Common myeloid progenitor, CD34-positive (primary cell): ENCODE results near the gene FCRL6.
A peak's percentile ranks its signal among the peaks of the same experiment; 100 is the strongest.

ENCODE experiments used
- CTCF ChIA-PET: fragments of 350-600 bp; sonication (Branson Sonifier 250); formaldehyde crosslinking; loops from one replicate; lab custom pipeline; 2021; ENCODE audit warnings: antibody characterized with exemption; lab: Charles Lee
- POLR2A ChIA-PET: fragments of 350-600 bp; sonication (Branson Sonifier 250); formaldehyde crosslinking; loops from one replicate; lab custom pipeline; 2021; ENCODE audit warnings: antibody characterized with exemption; lab: Charles Lee
- DNase-seq, 3 donors: peaks; one replicate each; pipeline versions ENCODE4 v3.0.0 to v3.0.0-alpha.2; 2013
- H3K27ac ChIP-seq, 2 experiments: 1 replicate in 1 of 2; 2 replicates in 1 of 2; pipeline ENCODE4 v1.7.0; 2013; ENCODE audit warnings: inconsistent platforms in 2 of 2, low read length in 2 of 2, mild to moderate bottlenecking in 2 of 2, low read depth in 1 of 2, moderate library complexity in 1 of 2; ENCODE audit not compliant: severe bottlenecking in 2 of 2, insufficient read depth in 1 of 2, poor library complexity in 1 of 2
- H3K27me3 ChIP-seq, 5 experiments: replicated peaks in 2 of 5; 1 replicate in 3 of 5; 2 replicates in 2 of 5; pipeline versions ENCODE4 v1.6.1 to v1.7.0; 2013; ENCODE audit warnings: low read length in 4 of 5, mild to moderate bottlenecking in 2 of 5, moderate library complexity in 2 of 5, inconsistent platforms in 1 of 5; ENCODE audit not compliant: insufficient read depth in 5 of 5, control insufficient read depth in 4 of 5
- H3K36me3 ChIP-seq, 4 experiments: 1 replicate in 2 of 4; 2 replicates in 2 of 4; pipeline versions ENCODE4 v1.6.1 to v1.7.0; 2013; ENCODE audit warnings: low read length in 3 of 4, control low read depth in 1 of 4, mild to moderate bottlenecking in 1 of 4; ENCODE audit not compliant: control insufficient read depth in 4 of 4, insufficient read depth in 4 of 4
- H3K4me1 ChIP-seq, 4 experiments: 1 replicate in 3 of 4; 2 replicates in 1 of 4; pipeline versions ENCODE4 v1.6.1 to v1.7.1; 2013; ENCODE audit warnings: low read length in 3 of 4, mild to moderate bottlenecking in 3 of 4, control low read depth in 1 of 4, inconsistent platforms in 1 of 4, moderate library complexity in 1 of 4; ENCODE audit not compliant: control insufficient read depth in 4 of 4, insufficient read depth in 4 of 4; ENCODE audit errors: control extremely low read depth in 1 of 4
- H3K4me3 ChIP-seq, 7 experiments: 1 replicate in 4 of 7; 2 replicates in 3 of 7; pipeline versions ENCODE4 v1.5.1 to v1.7.0; 2013; ENCODE audit warnings: mild to moderate bottlenecking in 7 of 7, low read length in 6 of 7, moderate library complexity in 6 of 7, inconsistent platforms in 2 of 7, low read depth in 2 of 7, control low read depth in 1 of 7; ENCODE audit not compliant: insufficient read depth in 4 of 7, control insufficient read depth in 1 of 7; ENCODE audit errors: extremely low read depth in 1 of 7
- H3K9me3 ChIP-seq, 5 experiments: 1 replicate in 4 of 5; 2 replicates in 1 of 5; pipeline versions ENCODE4 v1.6.1 to v1.7.1; 2013; ENCODE audit warnings: low read length in 4 of 5, mild to moderate bottlenecking in 2 of 5, inconsistent platforms in 1 of 5, low read depth in 1 of 5, moderate library complexity in 1 of 5; ENCODE audit not compliant: control insufficient read depth in 4 of 5, insufficient read depth in 2 of 5; ENCODE audit errors: control extremely low read depth in 1 of 5
- WGBS: methylation state at CpG from one replicate; pipeline ENCODE4 v1.1.5; 2013; ENCODE audit not compliant: insufficient coverage; 5-methylcytosine and 5-hydroxymethylcytosine counted together

Gene FCRL6

GRCh38 chr1:159771127-159771895, 30.8 kb upstream of the FCRL6 start:
- CTCF ChIA-PET = no interaction called here
- POLR2A ChIA-PET = no interaction called here
- WGBS = no CpG with 5 or more reads among the region's 2 CpGs

DNA sequence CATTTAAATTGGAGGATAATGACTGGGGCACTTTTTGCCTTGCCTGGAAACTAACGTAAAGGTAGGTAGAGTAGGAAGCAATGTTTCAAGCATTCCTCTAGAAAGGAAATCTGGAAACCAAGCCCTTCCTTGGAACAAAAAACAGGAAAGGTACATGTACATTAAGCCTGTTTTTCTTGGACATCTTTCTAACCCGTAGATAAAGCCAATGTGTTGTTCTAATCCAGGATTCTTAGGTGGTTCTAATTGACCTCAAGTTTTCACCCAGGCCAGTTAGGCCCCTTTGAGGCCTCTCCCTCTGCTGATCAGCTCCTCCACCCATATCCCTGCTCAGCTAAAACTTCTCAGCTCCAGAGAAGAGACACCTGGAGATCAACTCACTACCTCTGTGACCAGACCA, 27.7 kb upstream of the FCRL6 start:
- Histone ChIP-seq H3K27ac (no peak overlapping the region), H3K36me3 (no peaks in the 10 kb centered on the region), H3K4me1 (peaks cover 0 to 11% (median 2%) of the 10 kb centered on the region in 4 experiments), H3K9me3 (no peaks in the 10 kb centered on the region), H3K27me3 (no peaks in the 10 kb centered on the region), H3K4me3 (no peak overlapping the region)
- ChIA-PET CTCF (interaction anchor here (1.7 kb wide), 1 partner anchor 23 kb away, joined by 4 read pairs; no protein-coding TSS in a partner anchor), POLR2A (no interaction called here)
- WGBS = 100% methylated on average over 2 of the region's 2 CpGs
- DNase-seq = no peak

More at GRCh38 chr1:159771127-159771895, 30.8 kb upstream of the FCRL6 start:
- H3K4me1 ChIP-seq = no peaks in the 10 kb centered on the region
- no peaks in the 10 kb centered on the region for H3K36me3 ChIP-seq
- H3K4me3 ChIP-seq = no peak overlapping the region
- no peak overlapping the region for H3K27ac ChIP-seq
- no peak for DNase-seq
- no peaks in the 10 kb centered on the region for H3K27me3 ChIP-seq
- no peaks in the 10 kb centered on the region for H3K9me3 ChIP-seq

DNA sequence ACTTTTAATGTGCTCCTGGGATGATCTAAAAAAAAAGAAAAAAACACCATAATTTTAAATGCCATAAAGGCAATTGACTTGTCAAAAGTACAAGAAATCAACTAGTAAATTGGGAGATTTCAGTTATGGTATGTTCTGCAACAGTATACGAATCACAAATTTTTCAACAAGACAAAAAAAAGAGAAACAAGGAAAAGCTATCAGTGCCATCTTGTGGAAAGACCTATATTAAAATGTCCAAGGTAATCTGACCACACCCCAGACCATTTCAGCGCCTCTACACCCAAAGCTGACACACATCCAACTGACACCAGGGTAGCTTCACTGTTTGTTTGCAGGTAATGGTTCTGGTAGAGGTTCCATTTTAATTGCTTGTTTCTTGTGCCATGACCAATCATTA, 26.4 kb upstream of the FCRL6 start:
- POLR2A ChIA-PET = no interaction called here
- no peaks in the 10 kb centered on the region for H3K36me3 ChIP-seq
- H3K4me3 ChIP-seq = no peak overlapping the region
- DNase-seq = no peak
- H3K9me3 ChIP-seq = no peaks in the 10 kb centered on the region
- H3K4me1 ChIP-seq = peaks cover 0 to 21% (median 7%) of the 10 kb centered on the region in 4 experiments
- no peak overlapping the region for H3K27ac ChIP-seq
- CTCF ChIA-PET = interaction anchor here (0.6 to 2.3 kb wide), 5 partner anchors 10 to 256 kb away, joined by 3 to 9 read pairs (median 4); partner anchors contain the start of gene PIGM
- no CpG with 5 or more reads among the region's 2 CpGs for WGBS
- no peaks in the 10 kb centered on the region for H3K27me3 ChIP-seq

DNA sequence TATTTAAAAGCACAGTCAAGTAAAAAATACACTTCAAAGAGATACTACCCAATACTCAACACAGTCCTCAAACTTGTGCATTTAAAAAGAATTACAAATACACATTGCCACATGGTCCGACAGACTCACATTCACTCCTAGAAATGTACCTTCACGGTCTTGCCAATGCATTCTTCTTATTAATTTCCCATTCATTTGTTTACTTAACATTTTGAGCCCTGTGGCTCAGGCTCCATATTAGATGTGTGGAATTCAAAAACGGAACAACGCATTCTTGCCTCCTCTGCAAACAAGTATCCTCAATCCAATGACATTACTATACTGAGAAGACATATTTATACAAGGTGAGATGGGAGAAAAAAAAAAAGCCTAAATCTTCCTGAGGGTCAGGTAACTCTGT, 23.9 kb upstream of the FCRL6 start:
- Histone ChIP-seq H3K4me1 (peaks cover 4 to 33% (median 16%) of the 10 kb centered on the region in 4 experiments), H3K9me3 (no peaks in the 10 kb centered on the region), H3K36me3 (peaks cover 0 to 6% (median 3%) of the 10 kb centered on the region in 4 experiments), H3K27ac (no peak overlapping the region), H3K27me3 (no peaks in the 10 kb centered on the region), H3K4me3 (no peak overlapping the region)
- CTCF ChIA-PET = interaction anchor here (1.0 to 2.3 kb wide), 7 partner anchors 15 to 565 kb away, joined by 3 to 11 read pairs (median 5); no protein-coding TSS in a partner anchor
- POLR2A ChIA-PET = no interaction called here
- DNase-seq = no peak
- 100% methylated on average over 2 of the region's 4 CpGs for WGBS

- Histone ChIP-seq H3K27ac (no peak overlapping the region), H3K4me3 (no peak overlapping the region), H3K27me3 (no peaks in the 10 kb centered on the region), H3K36me3 (peaks cover 0 to 6% (median 3%) of the 10 kb centered on the region in 4 experiments), H3K9me3 (no peaks in the 10 kb centered on the region), H3K4me1 (peaks cover 4 to 33% (median 16%) of the 10 kb centered on the region in 4 experiments)
- ChIA-PET POLR2A (no interaction called here), CTCF (interaction anchor here (1.1 to 1.9 kb wide), 3 partner anchors 20 to 113 kb away, joined by 3 to 11 read pairs (median 4); no protein-coding TSS in a partner anchor)
- no peak for DNase-seq
- WGBS = no CpG with 5 or more reads among the region's 2 CpGs
Observed at GRCh38 chr1:159779403-159779851, 22.7 kb upstream of the FCRL6 start.

GRCh38 chr1:159780583-159781582, 21.3 kb upstream of the FCRL6 start, which contains the start of gene DUSP23:
DUSP23 (plus strand) TSS chr1:159780962; CDS start chr1:159781101, 139 bp downstream.
- Histone ChIP-seq H3K4me1 (peaks cover 4 to 33% (median 16%) of the 10 kb centered on the region in 4 experiments), H3K9me3 (no peaks in the 10 kb centered on the region), H3K4me3 (peak within 1 kb of the TSS; percentile 51 to 83 (median 70)), H3K27ac (peak within 1 kb of the TSS in 1 of 2 experiments; percentile 32), H3K27me3 (no peaks in the 10 kb centered on the region), H3K36me3 (peaks cover 0 to 6% (median 3%) of the 10 kb centered on the region in 4 experiments)
- DNase-seq = peak; percentile 97 to 98 (median 98)
- ChIA-PET POLR2A (no interaction called here), CTCF (interaction anchor here (0.6 to 4.1 kb wide), 12 partner anchors 9 to 228 kb away, joined by 3 to 33 read pairs (median 4); partner anchors contain the start of gene FCRL6)
- under 1% methylated on average over 76 of the region's 88 CpGs for WGBS
